GM18873 (cell line): ENCODE results near the gene SIN3B.

Experiments used
- ATAC-seq: cut with Tn5 transposase; IDR thresholded peaks from one replicate; pipeline ENCODE4 v1.9.1; 2021; ENCODE audit warnings: mild to moderate bottlenecking, moderate library complexity, moderate number of reproducible peaks; ENCODE audit not compliant: unreplicated experiment, low FRiP score

SIN3B gene

DNA sequence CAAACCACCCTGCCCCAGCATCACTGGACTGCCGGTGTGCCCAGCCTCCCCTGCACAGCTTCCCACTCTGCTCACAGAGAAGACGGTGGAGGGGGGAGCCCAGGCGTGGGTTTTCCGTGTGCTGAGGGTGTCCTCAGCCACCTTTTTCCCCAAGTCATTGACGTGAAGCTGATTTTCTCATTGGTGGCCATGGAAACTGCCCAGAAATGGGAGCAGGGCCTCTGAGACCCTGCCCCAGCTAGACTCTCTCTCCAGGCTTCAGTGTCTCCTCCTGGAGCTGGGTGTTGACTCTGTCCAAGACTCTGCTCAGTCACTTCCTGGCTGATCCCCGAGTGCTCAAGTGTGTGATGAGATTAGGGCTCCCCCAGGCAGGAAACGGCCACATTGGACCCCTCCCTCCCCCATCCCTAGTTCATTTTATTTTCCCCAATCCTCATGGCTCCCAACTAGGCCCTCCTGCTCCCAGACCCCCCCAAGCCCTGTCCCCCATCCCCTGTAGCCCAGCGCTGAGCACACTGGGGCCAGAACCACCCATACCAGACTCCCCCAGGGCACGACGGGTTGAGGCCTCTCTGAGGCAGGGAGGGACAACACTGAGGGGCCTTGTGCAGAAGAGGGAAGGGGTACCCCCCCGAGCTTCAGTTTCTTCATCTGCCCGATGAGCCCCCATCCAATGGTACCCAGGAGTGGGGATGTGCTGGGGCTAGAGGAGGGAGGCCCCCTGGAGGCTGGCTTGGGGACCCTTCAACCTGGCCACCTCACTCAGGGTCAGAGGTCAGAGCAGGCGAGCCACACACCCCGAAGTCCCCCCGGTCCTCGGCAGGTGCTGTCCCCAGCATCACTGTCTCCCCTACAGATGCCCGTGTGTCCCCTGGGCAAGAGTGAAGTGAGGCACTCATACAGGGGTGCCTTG, 58.4 kb downstream of the SIN3B start:
- ATAC-seq = no peak

DNA sequence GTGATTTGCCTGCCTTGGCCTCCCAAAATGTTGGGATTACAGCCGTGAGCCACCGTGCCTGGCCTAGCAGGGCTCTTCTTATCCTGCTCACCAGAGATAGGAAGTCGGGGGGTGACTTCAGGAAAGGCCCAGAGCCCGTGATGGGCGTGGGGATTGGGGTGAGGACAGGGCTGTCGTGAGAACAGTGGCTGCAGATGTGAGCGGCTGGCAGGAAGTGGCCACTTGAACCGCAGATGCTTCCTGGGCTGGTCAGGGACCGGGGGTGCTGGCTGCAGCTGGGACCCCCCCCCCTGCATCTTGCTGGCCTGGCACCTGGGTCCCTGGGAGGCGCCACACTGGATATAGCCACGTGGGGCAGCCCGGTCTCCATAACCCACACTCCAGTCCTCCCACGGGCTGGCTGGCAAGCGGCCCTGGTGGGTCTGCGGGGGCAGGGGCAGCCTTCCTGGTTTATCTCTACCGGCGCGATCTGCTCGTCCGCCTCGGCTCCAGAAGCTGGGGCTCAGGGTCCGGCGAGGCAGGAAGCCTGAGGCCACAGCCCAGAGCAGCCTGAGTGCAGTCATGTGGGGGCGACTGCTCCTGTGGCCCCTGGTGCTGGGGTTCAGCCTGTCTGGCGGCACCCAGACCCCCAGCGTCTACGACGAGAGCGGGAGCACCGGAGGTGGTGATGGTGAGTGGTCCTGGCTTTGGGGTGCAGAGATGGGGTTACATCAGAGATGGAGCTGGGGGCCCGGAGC, 59.6 kb downstream of the SIN3B start, which contains the start of gene F2RL3:
Gene F2RL3, plus strand, starts transcription at position 371 of the 737 bp plus-strand sequence. Its CDS starts 191 bp downstream, at position 562.
- no peak for ATAC-seq

DNA sequence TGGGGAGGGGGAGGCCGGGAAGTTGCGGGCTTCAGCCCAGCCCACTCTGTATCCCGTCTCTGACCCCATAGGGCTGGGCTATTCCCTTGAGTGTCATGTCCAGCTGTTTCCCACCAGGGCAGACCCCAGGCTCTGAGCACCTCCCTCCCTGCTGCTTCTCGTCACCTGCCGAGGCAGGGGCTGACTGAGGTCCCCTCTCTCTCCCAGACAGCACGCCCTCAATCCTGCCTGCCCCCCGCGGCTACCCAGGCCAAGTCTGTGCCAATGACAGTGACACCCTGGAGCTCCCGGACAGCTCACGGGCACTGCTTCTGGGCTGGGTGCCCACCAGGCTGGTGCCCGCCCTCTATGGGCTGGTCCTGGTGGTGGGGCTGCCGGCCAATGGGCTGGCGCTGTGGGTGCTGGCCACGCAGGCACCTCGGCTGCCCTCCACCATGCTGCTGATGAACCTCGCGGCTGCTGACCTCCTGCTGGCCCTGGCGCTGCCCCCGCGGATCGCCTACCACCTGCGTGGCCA, 60.2 kb downstream of the SIN3B start:
- ATAC-seq = no peak

DNA sequence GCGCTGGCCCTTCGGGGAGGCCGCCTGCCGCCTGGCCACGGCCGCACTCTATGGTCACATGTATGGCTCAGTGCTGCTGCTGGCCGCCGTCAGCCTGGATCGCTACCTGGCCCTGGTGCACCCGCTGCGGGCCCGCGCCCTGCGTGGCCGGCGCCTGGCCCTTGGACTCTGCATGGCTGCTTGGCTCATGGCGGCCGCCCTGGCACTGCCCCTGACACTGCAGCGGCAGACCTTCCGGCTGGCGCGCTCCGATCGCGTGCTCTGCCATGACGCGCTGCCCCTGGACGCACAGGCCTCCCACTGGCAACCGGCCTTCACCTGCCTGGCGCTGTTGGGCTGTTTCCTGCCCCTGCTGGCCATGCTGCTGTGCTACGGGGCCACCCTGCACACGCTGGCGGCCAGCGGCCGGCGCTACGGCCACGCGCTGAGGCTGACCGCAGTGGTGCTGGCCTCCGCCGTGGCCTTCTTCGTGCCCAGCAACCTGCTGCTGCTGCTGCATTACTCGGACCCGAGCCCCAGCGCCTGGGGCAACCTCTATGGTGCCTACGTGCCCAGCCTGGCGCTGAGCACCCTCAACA, 60.8 kb downstream of the SIN3B start:
- ATAC-seq = no peak

DNA sequence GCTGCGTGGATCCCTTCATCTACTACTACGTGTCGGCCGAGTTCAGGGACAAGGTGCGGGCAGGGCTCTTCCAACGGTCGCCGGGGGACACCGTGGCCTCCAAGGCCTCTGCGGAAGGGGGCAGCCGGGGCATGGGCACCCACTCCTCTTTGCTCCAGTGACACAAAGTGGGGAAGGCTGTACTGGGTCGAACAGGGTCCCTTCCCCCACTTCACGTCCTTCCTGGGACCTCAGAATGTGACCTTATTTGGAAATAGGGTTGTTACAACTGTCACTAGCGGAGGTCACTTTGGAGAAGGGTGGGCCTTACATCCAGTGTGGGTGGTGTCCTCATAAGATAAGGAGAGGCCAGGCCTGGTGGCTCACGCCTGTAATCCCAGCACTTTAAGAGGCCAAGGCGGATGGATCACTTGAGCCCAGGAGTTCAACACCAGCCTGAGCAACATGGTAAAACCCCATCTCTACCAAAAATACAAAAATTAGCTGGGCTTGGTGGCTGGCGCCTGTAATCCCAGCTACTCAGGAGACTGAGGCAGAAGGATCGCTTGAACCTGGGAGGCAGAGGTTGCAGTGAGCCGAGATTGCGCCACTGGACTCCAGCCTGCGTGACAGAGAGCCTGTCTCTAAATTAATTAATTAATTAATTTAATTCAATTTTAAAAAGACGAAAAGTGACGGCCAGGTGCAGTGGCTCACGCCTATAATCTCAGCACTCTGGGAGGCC, 61.4 kb downstream of the SIN3B start:
- ATAC-seq = no peak

DNA sequence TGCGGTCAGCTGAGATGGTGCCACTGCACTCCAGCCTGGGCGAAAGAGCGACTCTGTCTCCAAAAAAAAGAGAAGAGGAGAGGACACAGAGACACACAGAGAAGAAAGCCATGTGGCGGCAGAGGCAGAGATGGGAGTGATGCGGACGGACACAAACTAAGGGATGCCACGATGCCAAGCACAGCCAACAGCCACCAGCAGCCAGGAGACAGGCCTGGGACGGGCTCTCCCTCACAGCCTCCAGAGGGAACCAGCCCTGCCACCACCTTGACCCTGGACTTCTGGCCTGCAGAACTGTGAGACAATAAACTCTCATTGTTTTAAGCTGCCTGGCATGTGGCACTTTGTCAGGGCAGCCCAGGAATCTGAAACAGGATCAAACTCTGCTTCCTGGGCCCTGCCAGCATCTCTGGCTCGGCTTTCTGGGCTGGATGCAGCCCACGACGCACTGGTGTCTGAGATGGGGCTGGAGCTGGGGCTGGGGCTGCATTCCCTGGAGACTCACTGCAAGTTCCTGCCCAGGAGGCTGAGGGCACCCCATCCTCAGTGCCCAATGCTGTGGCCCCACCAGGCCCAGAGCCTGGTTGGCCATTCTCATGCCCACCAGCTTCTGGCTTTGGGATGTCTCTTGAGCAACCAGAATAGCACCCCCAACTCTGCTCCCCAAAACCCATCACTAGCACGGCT, 62.6 kb downstream of the SIN3B start:
- no peak for ATAC-seq

DNA sequence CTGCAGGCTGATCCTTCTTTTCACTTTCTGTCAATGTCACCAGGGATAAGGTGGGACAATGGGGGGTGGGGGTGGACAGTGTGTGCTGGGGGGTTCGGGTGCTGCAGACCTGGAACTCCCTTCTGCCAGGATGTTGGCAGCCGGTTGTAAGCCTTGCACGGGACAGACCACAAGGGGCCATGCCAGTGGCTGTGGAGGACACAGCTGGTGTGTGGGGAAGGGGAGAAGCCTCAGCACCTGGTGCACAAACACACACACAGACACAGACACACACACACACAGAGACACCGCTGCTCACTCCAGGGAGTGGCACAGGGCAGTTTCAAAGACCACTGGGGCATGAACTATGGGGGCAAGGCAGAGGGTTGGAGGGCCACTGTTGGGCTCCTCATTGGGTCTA, 63.2 kb downstream of the SIN3B start:
- no peak for ATAC-seq

DNA sequence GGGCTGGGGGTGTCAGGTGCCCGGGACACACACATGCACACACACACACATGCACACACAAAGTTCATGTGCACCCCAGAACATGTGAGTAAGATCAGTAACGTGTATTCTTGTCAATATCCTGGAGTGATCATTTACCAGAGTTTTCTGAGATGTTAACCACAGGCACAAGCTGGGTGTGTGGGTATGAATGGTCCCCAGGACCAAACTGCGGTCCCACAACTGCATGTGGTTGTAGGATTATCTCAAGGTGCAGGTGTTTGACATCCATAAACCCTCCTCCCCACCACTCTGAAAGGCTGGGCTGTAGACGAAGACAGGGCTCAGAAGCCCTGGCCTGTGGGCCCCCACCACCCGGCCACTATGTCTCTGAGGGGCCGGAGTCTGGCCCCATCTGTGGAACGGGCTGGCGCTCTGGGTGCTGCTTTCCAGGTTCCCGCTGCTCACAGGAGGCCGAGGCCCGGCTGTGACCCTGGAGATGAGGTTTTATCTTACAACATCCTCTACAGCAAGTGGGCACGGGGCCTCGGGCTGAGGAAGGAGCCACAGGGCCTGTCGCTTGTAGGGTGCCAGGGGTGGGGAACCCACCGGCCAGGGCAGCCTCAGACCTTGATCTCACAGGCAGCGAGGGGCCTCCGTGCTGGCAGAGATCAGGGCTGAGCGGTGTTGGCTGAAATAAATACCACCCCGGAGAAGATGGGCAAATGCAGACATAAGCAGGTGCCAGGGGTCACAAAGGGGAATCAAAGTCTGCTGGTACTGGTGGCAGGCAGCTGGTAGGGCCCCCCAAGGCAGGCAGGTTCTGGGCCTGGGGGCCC, 63.9 kb downstream of the SIN3B start:
- ATAC-seq = no peak

DNA sequence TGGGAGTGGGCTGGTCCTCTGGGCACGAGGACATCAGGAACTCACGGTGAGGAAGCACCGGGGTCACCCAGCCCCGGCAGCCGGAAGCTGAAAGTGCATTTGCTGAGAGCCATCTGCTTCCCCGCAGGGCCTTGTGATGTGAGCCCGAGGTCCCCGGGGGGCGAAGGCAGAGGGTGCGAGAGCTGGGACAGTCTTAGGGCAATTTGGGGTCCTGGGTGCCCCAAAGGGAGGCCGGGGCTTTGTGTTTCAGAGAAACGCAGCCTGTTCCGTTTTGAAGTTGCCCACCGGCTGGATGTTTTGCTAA, 64.4 kb downstream of the SIN3B start:
- ATAC-seq = no peak

DNA sequence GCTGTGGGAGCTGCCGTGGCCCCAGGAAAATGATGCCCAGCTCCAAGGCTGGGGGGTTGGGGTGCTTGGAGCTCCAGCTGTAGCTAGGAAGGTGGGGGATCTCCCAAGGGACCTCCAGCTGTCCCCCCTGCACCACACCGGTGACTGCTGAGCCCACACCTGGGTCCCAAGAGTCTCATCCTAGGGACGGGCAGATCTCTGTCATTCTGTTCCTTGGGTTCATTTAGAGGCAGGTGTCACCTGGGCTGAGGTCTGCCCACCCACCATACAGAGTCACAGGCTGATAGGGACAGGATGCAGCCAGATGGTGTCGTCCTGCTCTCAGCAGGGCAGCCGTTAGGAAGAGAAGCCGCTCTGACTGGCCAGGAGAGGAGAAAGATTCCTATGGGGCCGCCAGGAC, 64.9 kb downstream of the SIN3B start:
- no peak for ATAC-seq

DNA sequence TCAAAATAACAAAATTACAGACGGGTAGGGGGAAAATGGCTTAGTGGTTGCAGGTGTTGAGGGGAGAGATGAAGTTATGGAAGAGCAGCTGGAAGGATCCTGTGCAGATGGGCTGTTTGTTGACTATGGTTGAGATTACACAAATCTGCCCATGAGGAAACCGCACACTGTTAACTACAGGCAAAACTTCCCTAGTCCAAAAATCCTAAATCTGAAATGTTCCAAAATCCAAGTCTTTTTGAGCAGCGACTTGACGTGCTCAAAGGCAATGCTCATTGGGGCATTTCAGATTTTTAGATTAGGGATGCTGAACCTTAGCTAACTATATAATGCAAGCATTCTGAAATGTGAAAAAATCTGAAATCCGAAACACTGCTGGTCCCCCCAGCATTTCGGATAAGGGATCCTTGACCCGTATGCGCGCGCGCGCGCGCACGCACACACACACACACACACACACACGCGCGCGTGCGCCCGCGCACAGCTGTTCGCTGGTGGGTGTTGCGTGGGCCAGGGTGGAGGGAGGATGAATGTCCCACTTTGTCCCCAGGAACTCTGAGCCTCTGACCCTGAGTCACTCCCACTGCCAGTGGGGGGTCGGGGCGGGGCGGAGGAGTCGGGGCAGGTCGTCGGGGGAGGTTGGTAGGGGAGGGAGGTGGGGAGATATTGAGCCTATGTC, 66.4 kb downstream of the SIN3B start:
- ATAC-seq = no peak

DNA sequence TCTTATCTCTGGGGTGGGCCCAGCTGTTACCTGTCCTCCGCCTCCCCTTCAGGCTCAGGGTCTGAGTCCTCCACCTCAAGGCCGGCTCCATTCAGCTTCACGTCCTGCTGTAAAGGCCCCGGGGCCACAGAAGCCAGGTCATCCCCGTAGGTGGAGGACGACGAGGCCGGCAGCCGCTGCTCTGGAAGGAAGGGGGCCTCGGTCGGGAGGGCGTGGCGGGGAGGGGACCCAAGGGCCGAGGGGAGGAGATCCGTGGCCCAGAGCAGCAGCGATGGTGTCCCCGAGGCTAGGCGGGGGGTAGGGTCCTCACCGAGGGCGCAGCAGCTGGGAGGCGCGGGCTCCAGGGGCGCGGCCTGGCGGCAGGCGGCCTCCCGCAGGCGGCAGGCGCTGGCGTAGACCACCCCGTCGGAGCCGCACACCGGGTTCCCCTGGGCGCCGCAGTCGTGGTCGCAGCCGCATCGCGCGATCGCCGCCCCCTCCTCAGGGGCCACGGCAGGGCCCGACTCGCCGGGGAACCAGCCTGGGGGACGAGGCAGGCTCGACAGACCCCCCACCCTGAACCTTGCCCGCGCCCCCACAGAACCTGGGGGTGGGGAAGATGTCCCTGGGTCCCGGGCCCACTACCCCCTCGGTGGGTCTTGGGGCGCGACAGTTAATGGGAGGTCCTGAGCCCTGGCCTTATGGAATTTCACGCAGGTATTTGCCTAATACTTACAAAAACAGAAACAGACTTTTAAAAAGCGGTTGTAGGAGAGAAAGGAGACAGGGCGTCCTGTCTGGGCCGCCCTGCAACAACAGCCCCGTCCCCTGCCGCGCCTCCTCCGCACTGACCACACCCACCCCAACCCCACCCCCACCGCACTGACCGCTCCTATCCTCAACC, 67.2 kb downstream of the SIN3B start:
- no peak for ATAC-seq

DNA sequence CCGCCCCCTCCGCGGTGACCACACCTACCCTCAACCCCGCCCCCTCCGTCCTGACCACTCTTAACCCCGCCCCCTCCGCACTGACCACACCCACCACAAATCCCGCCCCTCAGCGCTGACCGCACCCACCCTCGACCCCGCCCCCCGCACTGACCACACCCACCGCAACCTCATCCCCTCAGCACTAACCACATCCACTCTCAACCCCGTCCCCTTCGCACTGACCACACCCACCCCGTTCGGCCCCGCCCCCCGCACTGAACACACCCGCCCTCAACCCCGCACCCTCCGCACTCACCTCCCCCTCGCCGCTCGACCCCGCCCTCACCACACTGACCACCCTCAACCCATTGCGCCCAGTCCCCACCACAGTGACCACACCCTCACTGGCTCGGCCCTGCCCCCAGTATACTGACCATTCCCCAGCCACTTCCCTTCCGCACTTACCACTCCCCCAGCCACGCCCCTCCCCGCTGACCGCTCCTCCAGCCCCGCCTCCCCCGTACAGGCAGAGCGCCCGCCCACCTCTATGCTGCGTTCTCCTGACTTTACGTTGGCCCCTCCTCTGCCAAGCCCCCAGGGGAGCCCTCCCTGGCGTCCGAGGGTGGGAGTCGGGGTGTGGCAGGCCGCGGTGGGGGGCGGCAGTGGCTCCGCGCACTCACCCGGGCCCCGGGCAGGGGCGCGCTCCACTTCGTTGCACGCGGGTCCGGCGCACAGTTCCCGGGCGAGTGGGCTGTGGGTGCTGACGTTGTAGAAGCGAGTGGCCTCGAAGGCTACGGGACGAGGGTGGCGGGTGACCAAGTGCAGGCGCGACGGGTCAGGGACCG, 68.0 kb downstream of the SIN3B start:
- peak; percentile 31 for ATAC-seq

DNA sequence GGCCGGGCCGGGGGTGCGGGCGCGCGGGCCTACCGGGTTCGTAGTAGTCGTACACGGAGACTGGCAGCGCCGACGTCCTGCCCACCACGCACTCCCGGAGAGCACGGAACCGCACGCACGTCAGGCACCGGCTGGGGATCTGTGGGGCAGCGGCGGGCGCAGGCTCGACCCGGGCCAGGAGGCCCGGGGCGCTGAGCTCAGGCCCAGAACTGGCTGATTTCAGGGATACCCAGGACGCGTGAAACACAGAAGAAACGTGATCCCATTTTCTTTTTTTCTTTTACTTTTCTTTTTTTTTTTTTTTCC, 68.6 kb downstream of the SIN3B start:
- no peak for ATAC-seq

DNA sequence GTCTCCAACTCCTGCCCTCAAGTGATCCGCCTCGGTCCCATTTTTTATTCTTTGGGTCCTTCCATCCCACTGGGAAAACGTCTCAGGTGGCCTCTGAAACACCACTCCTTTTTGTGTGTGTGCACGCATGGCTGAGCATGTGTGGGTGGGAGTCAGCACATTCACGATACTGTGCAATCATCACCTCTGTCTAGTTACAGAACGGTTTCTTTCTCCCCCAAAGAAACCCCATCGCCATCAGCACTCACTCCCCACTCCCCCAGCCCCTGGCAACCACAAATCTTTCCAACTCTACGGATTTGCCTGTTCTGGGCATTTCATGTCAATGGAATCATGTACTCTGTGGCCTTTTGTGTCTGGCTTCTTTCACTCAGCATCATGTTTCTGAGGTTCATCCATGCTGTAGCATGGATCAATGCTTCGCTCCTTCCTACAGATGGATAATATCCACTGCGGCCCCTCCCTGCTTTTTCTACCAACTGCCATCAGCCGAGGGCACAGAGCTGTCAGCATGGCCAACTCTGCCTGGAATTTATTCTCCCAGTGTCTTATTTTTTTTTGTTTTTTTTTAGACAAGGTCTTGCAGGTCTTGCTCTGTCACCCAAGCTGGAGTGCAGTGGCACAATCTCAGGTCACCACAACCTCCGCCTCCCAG, 69.3 kb downstream of the SIN3B start:
- no peak for ATAC-seq

DNA sequence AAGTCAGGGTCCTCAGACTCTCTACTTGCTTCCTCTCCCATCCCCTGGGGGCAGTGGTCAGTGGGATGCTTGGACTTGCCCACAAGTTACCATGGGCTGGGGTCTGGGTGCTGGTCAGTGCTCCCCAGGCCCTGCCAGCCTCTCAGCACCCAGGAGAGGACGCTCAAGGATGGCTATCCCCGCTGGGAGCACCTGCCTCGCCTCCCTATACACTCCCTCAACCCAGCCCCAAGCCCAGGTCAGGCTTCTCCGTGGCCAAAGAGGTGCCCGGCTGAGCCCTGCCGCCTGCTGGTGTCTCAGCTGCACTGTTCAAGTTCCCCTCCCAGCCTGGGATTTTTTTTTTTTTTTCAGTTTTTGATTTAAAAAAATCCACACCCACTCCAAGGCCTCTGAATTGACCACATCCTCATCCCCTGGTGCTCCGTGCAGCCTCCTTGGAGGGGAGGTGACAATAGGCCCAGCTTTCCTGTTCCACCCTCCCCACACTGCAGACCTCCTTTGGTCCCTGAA, 70.4 kb downstream of the SIN3B start:
- no peak for ATAC-seq
